HG03280 (cell line): ENCODE data around the gene FAM209A.
"Not testable (repeated sequence)": the region's sequence is repeated elsewhere in the genome, so short reads cannot be mapped to it uniquely, and the experiment has no call there.

Experiments used
- ATAC-seq: cut with Tn5 transposase; IDR thresholded peaks from one replicate; pipeline ENCODE4 v1.9.1; 2021; ENCODE audit warnings: mild to moderate bottlenecking, moderate library complexity; ENCODE audit not compliant: unreplicated experiment

Gene FAM209A, protein sequence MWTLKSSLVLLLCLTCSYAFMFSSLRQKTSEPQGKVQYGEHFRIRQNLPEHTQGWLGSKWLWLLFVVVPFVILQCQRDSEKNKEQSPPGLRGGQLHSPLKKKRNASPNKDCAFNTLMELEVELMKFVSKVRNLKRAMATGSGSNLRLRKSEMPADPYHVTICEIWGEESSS

DNA sequence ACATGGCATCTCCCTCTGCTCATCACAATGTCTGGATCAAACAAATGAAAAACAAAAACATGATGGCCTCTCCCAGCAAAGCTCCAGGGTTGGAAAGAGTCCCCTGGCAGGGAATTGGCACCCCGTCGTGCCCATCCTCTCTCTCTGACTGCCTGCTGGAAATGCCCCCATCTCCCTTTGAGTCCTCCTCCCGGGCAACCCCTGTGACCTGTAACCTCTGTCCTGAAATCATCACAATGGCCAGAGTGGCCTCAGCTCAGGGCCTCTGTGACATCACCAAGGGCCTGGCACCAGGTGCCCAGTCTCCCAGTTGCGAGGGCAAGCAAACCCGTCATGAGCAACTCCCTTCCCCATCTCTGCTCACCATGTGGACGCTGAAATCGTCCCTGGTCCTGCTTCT lies at the start of gene FAM209A:
TSS of gene FAM209A (plus strand) at position 301 of the 400 bp plus-strand sequence. CDS start at position 366, 65 bp downstream.
- not testable (repeated sequence) for ATAC-seq

DNA sequence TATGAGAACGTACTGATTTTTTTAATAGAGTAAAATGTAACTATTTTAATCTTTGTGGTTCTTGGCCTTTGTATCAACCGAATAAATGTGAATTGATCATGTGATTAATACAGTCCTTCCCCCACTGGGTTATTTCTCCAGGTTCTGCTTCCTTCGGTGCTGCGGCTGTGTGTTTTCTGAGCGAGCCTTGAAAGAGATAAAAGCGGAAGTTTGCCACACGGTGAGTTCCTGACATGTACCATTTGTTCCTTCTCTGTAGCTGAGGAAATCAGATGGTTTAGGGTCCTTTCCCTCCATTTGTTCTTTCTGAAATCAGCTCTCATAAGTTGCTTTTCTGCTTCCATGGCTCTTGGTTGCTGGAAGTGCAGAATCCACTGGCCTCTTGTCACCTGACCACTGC lies 40.6 kb upstream of the FAM209A start:
- no peak for ATAC-seq

DNA sequence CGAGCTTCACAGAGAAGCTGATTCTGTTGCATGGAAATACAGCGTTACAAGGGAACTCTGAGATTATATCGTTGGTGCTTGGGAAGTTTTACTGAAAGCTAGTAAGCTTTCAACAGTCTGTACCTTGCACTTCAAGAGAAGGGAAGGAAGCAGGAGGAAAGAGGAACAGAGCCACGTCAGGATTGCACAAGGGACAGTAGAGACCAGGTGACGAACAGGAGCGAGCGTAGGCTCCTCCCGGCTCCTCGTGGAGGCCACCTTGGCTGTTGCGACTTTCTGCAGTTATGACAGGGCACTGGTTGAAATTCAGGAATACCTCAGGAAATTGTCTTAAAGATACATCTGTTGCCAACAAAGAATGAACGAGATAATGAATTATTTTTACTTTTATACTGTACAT lies 37.3 kb upstream of the FAM209A start:
- no peak for ATAC-seq

DNA sequence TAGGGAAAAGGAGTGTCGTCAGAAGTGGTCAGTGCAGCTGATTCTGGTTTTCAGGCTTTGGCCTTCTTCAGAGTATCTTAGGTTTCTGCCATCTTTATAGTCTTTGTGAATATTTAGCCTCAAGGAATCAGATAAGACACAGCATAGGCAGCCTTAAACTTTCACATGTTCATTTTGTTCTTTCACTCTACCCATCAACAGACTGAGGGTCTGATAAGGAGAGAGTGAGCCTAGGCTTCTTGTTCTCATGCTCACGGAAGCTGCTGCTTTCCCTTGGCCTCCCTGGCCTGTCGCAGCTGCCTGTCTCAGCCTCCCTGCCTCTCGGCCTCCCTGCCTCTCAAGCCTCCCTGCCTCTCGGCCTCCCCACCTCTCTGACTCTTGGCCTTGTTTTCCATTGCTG lies 36.0 kb upstream of the FAM209A start:
- ATAC-seq: no peak

DNA sequence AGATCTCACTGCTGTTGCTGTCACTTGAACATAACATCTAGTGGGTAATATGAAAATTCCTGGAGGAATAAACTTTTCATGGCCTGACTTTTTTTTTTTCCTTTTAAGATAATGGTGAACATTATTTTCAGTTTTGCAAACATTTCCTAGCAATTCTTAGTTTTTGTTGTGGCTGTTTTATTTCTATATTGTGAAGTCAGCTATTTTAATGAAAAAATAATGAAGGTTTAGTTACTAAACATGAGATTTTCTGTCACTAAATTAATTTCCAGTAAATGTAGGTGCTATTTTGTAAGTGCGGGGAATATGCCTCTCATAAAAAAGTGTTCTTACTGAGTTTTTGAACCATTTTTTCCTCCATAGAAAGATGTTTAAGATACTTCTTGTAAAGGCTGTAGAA lies 23.4 kb upstream of the FAM209A start:
- ATAC-seq: no peak

DNA sequence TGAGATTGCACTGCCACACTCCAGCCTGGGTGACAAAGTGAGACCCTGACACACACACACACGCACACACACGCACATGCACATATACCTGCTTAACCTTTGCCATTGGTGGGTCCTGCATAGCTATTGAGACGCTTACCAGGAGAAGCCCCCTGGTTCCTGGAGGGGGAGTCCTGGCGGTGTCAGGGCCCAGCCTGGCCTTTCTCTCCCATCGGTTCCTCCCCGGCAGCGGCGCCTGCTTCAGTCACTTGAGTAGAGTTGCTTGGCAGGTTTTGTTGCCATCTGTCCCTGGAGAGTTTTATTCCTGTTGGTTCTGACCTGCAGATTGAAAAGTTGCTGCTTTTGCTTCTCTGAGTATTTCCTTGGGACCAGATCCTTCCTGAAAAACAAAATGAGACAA lies 20.6 kb upstream of the FAM209A start:
- ATAC-seq: no peak

DNA sequence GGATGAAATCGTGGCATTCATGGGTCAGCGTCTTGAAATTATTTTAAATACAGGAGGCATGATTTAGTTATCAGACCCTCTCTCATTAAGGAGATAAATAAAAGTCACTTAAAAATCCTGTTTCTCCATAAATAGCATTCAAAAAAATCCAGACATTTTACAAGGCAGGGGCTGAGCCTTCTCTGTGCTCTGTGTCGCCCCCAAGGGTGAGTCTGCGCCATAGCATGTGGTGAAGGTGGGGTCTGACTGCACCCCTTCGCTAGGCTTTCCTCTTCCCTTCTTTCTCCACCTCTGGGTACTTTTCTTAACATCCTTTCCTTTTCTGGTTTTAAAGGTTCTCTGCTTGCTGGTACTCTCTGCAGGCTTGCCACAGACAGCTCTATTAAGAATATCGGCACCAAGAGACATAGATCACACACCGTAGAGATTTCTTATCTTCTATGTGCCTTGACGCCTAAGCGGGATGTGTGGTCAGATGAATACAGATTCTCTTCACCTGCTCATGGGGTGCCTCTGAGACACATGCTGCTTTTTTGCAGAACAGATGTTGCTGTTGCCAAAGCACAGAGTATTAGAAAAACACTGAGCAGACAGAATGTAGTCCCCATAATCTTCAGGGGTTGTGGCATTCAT lies 20.1 kb upstream of the FAM209A start:
- ATAC-seq: no peak

DNA sequence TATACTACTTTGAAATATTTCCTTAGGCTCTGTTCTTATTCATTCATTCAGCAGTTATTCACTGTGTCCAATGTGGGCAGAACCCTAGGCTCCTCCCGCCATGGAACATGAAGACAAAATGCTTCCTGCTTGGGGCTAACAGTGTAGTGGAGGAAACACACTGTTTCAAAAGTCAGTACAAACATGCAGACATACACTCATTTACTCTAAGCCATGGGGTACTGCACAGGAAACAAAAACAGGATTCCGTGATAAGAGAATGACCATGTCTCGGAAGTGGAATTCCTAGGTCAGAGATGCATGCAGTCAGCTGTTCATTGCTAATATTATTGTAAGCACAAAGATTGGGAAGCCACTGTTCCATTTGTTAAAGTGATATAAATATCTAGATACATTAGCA lies 18.4 kb upstream of the FAM209A start:
- no peak for ATAC-seq

DNA sequence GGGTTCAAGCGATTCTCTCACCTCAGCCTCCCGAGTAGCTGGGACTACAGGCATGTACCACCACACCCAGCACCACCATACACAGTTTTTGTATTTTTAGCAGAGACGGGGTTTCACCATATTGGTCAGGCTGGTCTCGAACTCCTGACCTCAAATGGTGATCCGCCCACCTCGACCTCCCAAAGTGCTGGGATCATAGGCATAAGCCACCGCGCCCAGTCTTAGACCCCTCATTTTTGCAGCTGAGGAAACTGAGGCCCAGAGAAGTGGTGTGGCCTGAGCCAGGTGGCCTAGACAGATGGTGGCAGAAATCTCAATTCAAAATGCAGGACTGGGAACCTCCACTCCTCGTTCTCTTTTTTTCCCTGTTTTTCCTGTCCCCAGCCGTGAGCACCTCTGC lies 12.6 kb upstream of the FAM209A start:
- ATAC-seq: no peak

DNA sequence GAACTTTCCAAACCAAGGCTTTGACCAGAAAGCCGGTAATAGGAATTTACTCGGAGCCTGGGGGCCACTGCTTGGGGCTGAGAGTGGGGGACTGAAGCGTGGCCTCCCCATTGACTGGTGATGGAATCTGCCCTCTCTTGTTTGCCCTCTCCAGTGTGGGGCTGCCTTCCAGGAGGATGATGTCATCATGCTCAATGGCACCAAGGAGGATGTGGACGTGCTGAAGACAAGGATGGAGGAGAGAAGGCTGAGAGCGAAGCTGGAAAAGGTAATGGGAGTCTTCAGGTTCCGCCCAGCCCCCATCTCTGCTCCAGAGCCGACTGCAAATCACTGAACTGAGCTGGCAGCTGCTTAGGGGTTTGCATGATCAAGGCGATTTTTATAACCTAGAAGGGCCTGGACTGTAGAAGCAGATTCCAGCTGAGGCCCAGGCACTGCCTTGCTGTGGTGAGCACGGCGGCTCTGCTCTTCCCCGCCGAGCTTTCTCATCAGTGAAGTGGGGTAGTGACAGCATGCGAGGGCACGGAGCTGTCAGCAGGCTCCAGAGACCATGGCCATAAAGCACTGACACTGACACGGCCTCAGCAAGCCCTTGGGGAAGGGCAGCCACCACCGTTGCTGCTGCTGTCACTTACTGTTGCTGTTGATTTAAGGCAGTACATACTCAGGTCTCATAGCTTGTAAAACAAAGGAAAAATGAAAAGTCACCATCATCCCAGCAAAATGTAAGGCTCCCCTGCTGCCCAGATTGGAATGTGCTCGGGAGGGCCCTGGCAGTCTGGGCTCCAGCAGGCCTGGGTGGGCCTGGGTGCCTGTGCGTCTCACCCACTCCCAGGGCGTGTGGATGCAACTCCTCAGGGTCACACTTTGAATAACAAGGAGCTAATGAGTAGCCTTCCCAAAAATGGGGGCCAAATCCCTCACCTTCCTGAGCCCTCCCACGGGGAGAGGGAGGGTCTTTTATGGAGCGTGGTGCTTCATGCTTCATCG lies 11.1 kb upstream of the FAM209A start:
- ATAC-seq: no peak

DNA sequence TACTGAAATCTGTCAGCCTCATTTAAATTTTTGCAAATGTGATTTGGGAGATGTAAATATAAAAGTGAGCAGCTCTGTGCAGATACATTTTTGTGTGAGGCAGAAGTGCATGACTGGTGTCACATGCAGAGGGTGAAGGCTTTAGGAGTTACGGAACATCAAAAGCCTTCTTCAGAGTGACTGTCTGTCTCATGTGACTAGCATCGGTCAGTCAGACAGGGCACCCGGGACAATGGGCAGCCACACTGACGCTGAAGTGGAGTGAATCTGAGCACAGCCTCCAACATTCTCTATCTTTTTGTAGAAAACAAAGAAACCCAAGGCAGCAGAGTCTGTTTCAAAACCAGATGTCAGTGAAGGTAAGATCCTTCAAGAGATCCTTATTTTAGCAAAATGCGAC lies 7.9 kb upstream of the FAM209A start:
- ATAC-seq: no peak

DNA sequence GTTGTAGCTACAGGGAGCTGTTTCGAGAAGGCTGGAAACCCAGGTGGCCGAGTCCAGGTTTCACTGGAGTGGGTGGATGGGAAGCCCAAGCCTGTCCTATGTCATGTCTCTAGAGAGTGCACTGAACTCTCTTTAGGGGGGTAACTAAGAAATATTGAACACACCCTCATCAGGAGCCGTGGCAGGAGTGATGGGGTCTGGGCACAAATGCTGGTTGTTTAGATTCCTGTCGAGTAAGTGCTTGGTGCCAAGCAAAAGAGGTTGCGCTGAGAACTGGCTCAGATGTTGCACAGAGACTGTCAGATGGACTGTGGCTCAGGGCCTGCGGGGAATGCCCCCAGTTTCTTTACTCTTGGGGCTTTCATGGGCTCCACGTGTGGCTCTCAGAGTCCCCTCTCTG lies 7.3 kb upstream of the FAM209A start:
- ATAC-seq: no peak

DNA sequence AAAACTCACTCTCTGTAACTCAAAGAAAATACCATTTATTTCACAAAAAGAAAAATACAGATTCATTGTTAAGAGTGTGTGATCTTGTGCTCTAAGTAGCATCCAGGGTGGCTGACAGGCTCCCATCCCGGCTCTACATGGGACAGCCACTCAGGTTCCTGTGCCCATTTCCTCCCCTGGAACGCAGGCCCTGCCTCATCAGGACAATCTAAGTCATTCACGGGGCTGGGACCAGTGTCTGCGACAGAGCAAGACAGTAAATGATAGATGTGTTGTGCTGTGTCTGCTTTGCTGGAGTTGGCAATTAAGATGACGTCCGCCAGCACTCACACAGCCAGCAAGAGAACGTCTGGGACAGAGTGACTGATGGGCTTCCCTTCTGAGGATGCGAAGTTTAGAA lies 6.9 kb upstream of the FAM209A start:
- no peak for ATAC-seq

DNA sequence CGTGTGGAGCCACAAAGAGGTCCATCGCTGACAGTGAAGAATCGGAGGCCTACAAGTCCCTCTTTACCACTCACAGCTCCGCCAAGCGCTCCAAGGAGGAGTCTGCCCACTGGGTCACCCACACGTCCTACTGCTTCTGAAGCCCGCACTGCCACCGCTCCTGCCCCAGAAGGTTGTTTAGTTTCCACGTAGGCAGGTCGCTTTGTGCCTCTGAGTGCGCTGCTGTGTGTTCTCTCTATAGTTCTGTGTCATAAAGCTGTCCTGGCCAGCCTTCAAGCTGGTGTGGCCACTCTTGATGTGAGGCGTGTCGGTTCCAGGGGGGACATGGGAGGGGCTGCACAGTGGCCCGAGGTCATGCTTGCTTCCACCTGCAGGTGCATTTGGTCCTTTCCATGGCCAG lies 6.4 kb upstream of the FAM209A start:
- ATAC-seq: no peak

DNA sequence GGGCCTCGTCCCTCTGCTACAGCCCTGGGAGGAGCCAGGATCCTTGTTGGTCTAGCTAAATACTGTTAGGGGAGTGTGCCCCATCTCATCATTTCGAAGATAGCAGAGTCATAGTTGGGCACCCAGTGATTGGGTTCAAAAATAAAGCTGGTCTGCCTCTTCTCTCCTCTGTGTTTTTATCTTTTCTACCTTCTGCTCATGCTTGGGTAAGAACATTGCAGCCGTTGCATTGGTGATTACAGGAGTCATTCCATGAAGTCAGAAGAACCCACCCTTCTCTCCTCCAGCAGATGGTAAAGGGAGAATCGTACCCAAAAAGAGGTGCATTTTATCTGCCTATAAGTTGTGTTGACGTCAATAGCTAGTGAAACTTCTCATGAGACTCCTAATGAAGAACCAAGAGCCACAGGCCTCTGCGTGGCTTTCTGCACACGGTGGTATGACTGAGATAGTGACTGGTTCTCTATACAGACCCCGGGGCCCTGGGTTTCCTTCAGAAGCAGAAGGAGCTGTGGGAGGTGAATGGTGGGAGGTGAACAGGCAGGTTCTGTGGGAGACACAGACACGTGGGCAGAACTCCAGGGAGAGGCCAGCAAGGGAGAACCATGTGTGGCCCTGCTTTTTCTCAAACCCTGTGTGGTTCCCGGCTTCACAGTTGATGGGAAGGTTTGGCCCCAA lies 5.7 kb upstream of the FAM209A start:
- no peak for ATAC-seq

DNA sequence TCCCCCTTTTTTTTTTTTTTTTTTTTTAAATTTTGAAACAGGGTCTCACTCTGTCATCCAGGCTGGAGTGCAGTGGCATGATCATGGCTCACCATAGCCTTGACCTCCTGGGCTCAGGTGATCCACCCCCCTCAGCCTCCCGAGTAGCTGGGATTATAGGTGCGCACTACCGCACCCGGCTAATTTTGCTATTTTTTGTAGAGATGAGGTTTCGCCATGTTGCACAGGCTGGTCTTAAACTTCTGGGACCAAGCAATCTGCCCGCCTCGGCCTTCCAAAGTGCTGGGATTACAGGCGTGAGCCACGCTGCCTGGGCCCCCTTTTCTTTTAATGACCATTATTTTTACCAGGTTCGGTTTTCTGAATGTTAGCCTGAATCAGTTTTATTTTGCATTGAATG lies 5.0 kb upstream of the FAM209A start:
- no peak for ATAC-seq

DNA sequence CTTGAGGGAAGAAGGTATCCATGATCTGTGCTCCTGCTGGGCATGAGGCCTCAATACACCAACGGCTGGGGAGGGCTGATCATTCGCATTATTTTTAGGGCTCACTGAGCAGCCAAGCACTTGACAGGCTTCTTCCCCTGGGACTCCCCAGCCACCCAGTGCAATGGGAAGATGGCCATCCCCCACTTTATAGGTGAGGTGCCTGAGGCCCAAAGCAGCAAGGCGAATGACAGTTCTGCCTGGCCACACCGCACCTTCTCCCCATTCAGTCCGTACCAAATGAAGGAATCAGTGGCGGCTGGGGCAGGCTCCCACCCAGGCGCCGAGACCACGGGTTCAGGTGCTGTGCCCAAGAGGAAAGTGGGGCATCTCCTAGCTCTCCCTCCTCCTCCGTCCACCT lies 4.4 kb upstream of the FAM209A start:
- ATAC-seq: no peak

DNA sequence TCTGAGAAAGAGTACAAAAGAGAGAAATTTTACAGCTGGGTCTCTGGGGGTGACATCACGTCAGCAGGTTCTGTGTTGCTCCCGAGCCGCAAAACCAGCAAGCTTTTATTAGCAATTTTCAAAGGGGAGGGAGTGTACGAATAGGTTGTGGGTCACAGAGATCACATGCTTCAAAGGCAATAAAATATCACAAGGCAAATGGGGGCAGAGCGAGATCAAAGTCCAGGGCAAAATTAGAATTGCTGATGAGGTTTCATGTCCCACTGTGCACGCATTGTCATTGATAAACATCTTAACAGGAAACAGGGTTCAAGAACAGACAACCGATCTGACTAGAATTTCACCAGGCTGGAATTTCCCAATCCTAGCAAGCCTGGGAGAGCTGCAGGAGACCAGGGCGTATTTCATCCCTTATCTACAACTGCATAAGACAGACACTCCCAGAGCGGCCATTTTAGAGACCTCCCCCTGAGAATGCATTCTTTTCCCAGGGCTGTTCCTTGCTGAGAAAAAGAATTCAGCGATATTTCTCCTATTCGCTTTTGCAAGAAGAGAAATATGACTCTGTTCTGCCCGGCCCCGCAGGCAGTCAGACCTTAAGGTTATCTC lies 3.7 kb upstream of the FAM209A start:
- not testable (repeated sequence) for ATAC-seq

DNA sequence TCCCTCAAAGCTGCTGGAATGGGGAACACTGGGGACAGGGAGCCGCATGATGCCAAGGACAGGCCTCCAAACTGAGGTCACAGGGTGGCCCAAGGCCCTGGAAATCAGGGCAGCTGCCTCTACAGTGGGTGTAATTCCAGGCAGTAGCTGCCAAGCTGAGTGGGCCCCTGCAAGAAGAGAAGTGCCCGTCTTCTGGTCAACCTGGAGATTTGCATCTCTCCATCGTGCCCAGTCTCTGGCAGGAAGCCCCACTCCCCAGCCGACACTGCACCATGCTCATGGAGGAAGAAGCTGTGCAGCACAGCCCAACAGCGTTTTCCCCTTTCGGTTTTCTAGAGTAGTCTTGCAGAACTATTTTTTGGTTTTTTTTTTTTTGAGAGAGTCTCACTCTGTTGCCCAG lies 2.2 kb upstream of the FAM209A start:
- no peak for ATAC-seq

DNA sequence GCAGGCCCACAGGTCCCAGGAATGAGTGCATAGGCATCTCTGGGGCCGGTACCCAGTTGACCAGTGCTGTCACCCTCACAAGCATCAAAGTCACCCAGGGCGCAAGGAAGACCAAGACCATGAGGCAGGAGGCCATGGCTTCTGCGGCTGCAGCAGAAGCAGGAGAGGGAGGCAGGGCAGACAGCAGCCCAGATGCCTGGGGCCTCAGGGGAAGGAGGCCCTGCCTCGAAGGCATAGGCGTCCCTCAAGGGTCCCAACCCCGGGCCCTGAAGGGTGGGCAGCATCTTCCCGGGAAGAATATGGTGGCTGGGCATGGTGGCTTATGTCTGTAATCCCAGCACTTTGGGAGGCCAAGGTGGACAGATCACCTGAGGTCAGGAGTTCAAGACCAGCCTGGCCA lies 3.0 kb downstream of the FAM209A start:
- no peak for ATAC-seq

DNA sequence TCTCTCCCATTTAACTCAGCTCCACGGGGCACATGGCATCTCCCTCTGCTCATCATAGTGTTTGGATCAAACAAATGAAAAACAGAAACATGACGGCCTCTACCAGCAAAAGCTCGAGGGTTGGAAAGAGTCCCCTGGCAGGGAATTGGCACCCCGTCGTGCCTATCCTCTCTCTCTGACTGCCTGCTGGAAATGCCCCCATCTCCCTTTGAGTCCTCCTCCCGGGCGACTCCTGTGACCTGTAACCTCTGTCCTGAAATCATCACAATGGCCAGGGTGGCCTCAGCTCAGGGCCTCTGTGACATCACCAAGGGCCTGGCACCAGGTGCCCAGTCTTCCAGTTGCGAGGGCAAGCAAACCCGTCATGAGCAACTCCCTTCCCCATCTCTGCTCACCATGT lies 8.4 kb downstream of the FAM209A start, which contains the start of gene FAM209B:
TSS of gene FAM209B (plus strand) at position 301 of the 400 bp plus-strand sequence. CDS start at position 397, 96 bp downstream.
- ATAC-seq: not testable (repeated sequence)
